OCI-LY3 (cell line): Measurements from ENCODE around the gene NUCKS1.
A peak's percentile ranks its signal among the peaks of the same experiment; 100 is the strongest.

Source experiments
- H2AFZ ChIP-seq: fragments of 200-600, 300-600 bp; shearing (Covaris generic); 2 replicates; pipeline ENCODE4 v1.6.0; 2014; ENCODE audit warnings: antibody characterized with exemption, low read depth, low read length
- H3K27ac ChIP-seq: fragments of 200-600, 300-600 bp; sonication (generic); 2 replicates; pipeline ENCODE4 v1.5.1; 2014; ENCODE audit warnings: mild to moderate bottlenecking, low read length, moderate library complexity, mixed read lengths
- H3K27me3 ChIP-seq: fragments of 200-600, 300-600 bp; sonication (generic); 2 replicates; pipeline ENCODE4 v1.6.1; 2014; ENCODE audit warnings: low read depth, low read length, mixed read lengths
- H3K36me3 ChIP-seq: fragments of 200-600, 300-600 bp; sonication (generic); replicated peaks from 2 replicates; pipeline ENCODE3; 2014; ENCODE audit warnings: low read depth, low read length, mixed read lengths
- H3K4me1 ChIP-seq: fragments of 300-600, 200-600 bp; sonication (generic); 2 replicates; pipeline ENCODE4 v1.6.1; 2014; ENCODE audit warnings: low read length, mixed read lengths
- H3K4me2 ChIP-seq: fragments of 200-600, 300-600 bp; sonication (generic); 2 replicates; pipeline ENCODE4 v1.6.1; 2014; ENCODE audit warnings: low read length, mixed read lengths
- H3K4me3 ChIP-seq: fragments of 300-600, 200-600 bp; sonication (generic); 2 replicates; pipeline ENCODE4 v1.5.1; 2014; ENCODE audit warnings: antibody characterized with exemption, mild to moderate bottlenecking, low read length, moderate library complexity
- H3K79me2 ChIP-seq: fragments of 300-600, 200-600 bp; shearing (Covaris generic); 2 replicates; pipeline ENCODE4 v1.6.1; 2014; ENCODE audit warnings: mild to moderate bottlenecking, low read length, mixed read lengths
- H3K9ac ChIP-seq: fragments of 300-600, 200-600 bp; shearing (Covaris generic); 2 replicates; pipeline ENCODE4 v1.6.0; 2014; ENCODE audit warnings: mild to moderate bottlenecking, low read length, moderate library complexity
- H3K9me3 ChIP-seq: fragments of 200-600, 300-600 bp; shearing (Covaris generic); 2 replicates; pipeline ENCODE4 v1.6.1; 2014; ENCODE audit warnings: low read length, mixed read lengths; ENCODE audit not compliant: insufficient read depth
- H4K20me1 ChIP-seq: fragments of 200-600, 300-600 bp; sonication (generic); 2 replicates; pipeline ENCODE4 v1.6.1; 2016; ENCODE audit warnings: low read length, mixed read lengths; ENCODE audit not compliant: insufficient read depth
- EZH2phosphoT487 ChIP-seq: fragments of 200-600 bp; shearing (Covaris generic); IDR thresholded peaks from 2 replicates; pipeline ENCODE4 v1.6.1; 2018; ENCODE audit warnings: antibody characterized with exemption, mixed run types, low read depth
- TF ChIP-seq, protein P1 (sequence below): fragments of 200-600, 300-600 bp; sonication (generic); IDR thresholded peaks from 2 replicates; pipeline ENCODE4 v1.5.1; 2014; ENCODE audit warnings: antibody characterized with exemption, low read length, low read depth

Gene NUCKS1

GRCh38 chr1:205704903-205705302 lies 45.1 kb downstream of the NUCKS1 start:
- H3K9me3 ChIP-seq = no peaks in the 10 kb centered on the region
- H3K4me1 ChIP-seq = peaks cover 21% of the 10 kb centered on the region
- TF ChIP-seq, protein P1, sequence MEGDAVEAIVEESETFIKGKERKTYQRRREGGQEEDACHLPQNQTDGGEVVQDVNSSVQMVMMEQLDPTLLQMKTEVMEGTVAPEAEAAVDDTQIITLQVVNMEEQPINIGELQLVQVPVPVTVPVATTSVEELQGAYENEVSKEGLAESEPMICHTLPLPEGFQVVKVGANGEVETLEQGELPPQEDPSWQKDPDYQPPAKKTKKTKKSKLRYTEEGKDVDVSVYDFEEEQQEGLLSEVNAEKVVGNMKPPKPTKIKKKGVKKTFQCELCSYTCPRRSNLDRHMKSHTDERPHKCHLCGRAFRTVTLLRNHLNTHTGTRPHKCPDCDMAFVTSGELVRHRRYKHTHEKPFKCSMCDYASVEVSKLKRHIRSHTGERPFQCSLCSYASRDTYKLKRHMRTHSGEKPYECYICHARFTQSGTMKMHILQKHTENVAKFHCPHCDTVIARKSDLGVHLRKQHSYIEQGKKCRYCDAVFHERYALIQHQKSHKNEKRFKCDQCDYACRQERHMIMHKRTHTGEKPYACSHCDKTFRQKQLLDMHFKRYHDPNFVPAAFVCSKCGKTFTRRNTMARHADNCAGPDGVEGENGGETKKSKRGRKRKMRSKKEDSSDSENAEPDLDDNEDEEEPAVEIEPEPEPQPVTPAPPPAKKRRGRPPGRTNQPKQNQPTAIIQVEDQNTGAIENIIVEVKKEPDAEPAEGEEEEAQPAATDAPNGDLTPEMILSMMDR = no peak
- no peak for TF ChIP-seq EZH2phosphoT487
- no peak overlapping the region for H3K9ac ChIP-seq
- H3K36me3 ChIP-seq = peaks cover 72% of the 10 kb centered on the region
- H3K79me2 ChIP-seq = 0 out of 2 replicates have a peak, but pooled peaks cover 4% of the 10 kb centered on the region
- H3K27ac ChIP-seq = peak overlapping the region; percentile 17; the same call in 1 of the 2 replicates
- no peak overlapping the region for H2AFZ ChIP-seq
- peak overlapping the region; percentile 40 for H3K4me2 ChIP-seq
- H3K4me3 ChIP-seq = no peak overlapping the region
- H4K20me1 ChIP-seq = peaks cover 18% of the 10 kb centered on the region
- H3K27me3 ChIP-seq = no peaks in the 10 kb centered on the region

DNA sequence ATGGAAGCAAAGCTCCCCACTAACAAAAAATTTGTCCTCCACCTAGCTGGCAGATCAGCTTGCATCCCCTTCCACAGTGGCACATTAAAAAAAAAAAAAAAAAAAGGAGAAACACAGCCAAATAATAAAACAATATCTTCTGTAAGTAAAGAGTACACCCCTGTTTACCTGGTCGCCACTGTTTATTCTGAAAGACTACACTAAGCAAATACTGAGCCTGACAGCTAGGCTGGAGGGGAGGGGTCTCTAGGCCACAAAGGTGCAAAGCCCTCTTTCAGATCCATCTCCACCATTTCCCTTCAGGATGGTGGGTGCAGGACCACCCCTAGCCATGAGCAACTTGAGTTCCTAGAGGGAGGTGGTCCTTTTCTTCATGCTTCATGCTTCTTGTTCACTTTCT lies 46.9 kb downstream of the NUCKS1 start:
- Histone ChIP-seq H3K9ac (no peak overlapping the region), H3K36me3 (peaks cover 58% of the 10 kb centered on the region), H3K4me3 (no peak overlapping the region), H3K27ac (no peak overlapping the region), H3K79me2 (0 out of 2 replicates have a peak, but pooled peaks cover 4% of the 10 kb centered on the region), H4K20me1 (peaks cover 18% of the 10 kb centered on the region), H3K9me3 (no peaks in the 10 kb centered on the region), H2AFZ (no peak overlapping the region), H3K4me2 (no peak overlapping the region), H3K27me3 (no peaks in the 10 kb centered on the region), H3K4me1 (peaks cover 21% of the 10 kb centered on the region)
- TF ChIP-seq, protein P1 = no peak
- no peak for TF ChIP-seq EZH2phosphoT487

- Histone ChIP-seq H3K79me2 (0 out of 2 replicates have a peak, but pooled peaks cover 4% of the 10 kb centered on the region), H3K27ac (no peak overlapping the region), H3K9me3 (no peaks in the 10 kb centered on the region), H3K9ac (no peak overlapping the region), H3K27me3 (no peaks in the 10 kb centered on the region), H3K4me1 (peaks cover 21% of the 10 kb centered on the region), H3K36me3 (peaks cover 52% of the 10 kb centered on the region), H3K4me2 (no peak overlapping the region), H4K20me1 (peaks cover 18% of the 10 kb centered on the region), H3K4me3 (no peak overlapping the region), H2AFZ (no peak overlapping the region)
- TF ChIP-seq, protein P1 = no peak
- no peak for TF ChIP-seq EZH2phosphoT487
These were observed 48.1 kb downstream of the NUCKS1 start for GRCh38 chr1:205701891-205702290.

- TF ChIP-seq EZH2phosphoT487 = no peak
- TF ChIP-seq, protein P1 = no peak
- Histone ChIP-seq H3K9me3 (no peaks in the 10 kb centered on the region), H3K79me2 (0 out of 2 replicates have a peak, but pooled peaks cover 4% of the 10 kb centered on the region), H3K9ac (no peak overlapping the region), H3K4me2 (no peak overlapping the region), H4K20me1 (peaks cover 18% of the 10 kb centered on the region), H3K27ac (no peak overlapping the region), H2AFZ (no peak overlapping the region), H3K36me3 (peaks cover 48% of the 10 kb centered on the region), H3K4me3 (no peak overlapping the region), H3K4me1 (peaks cover 17% of the 10 kb centered on the region), H3K27me3 (no peaks in the 10 kb centered on the region)
These were observed 48.6 kb downstream of the NUCKS1 start for GRCh38 chr1:205701420-205701819.
